ENCODE measurements around the gene DGKH. TPM values are rescaled to one million over a fixed set of nuclear protein-coding genes. Genes with fewer than 3 reads are reported as not detected.

The DGKH gene
- total RNA-seq, 4 donors from 2014 or later, result 15.0 to 20.8 (median 17.1) TPM

DNA sequence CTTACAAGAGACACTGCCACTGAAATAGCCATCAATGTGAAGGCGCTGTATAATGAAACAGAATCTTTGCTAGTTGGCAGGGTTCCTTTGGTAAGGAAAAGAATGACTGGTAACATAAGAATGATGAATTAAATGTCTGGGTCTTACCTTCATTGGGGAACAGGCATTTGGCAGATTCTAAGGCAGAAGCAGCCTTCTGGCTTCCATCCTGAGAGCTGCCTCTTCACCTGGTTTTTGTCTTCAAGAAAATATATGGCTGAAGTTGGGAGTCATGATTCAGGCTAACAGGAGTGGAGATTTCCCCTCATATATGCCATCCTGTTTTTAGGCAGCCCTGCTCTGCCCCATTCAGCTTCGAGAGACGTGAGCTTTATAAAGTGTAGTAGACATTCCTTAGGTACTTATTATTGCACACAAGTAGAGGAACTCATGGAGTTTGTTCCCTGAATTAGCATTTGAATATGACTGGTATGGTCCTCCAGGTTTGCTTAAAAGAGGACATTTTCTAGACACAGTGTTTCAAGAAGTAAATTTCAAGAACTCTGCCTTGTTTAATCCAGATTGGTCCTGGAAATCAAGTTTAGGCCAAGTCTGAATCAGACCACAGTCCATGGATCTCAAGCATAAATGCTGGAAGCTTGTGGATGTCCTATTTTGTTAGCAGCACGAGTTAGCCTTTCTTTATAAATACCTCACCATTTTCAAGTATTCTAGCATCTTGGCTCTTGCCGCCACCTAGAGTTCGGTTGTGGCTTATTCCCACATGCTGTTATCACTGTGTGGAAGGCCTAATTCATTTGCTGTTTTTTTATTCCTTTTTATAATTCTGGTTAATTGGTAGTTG is 167.4 kb downstream of the DGKH start:
- WGBS, result 68% methylated on average over 6 of the region's 6 CpGs
- no peaks in the 10 kb centered on the region for H3K9me3 ChIP-seq

DNA sequence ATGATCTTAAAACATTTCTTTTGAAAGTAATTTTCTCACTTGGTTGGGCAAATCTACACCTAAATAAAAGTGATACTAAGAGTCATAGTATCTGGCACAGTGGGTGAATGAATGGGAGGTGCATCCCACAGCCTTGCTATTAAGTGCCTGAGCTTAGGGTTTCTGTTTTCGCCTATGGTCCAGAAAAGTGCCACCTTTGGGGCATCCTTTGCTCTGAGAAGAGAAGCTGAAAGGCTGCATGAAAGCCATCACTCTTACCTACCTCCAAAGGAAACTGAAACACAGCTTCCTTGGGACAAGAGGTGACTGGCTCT is 167.9 kb downstream of the DGKH start:
- H3K4me1 ChIP-seq, result no peaks in the 10 kb centered on the region
- H3K27me3 ChIP-seq, result no peaks in the 10 kb centered on the region
- intact Hi-C loops (cut with DNase I), result no loop called here
- no peaks in the 10 kb centered on the region for H3K9me3 ChIP-seq
- H3K4me3 ChIP-seq, result no peak overlapping the region
- WGBS, result 93% methylated on average over 1 of the region's 1 CpG
- DNase-seq (ENCODE audit: extremely low spot score), result no peak
- no peak overlapping the region for H3K27ac ChIP-seq (replicated peaks in 1 of 4)
- TF ChIP-seq POLR2A (IDR thresholded peaks at IDR 0.05; ENCODE audit: low read depth) (no peak), POLR2AphosphoS5 (IDR thresholded peaks at IDR 0.05) (no peak), EP300 (IDR thresholded peaks at IDR 0.05) (no peak)
- TF ChIP-seq, protein P1, sequence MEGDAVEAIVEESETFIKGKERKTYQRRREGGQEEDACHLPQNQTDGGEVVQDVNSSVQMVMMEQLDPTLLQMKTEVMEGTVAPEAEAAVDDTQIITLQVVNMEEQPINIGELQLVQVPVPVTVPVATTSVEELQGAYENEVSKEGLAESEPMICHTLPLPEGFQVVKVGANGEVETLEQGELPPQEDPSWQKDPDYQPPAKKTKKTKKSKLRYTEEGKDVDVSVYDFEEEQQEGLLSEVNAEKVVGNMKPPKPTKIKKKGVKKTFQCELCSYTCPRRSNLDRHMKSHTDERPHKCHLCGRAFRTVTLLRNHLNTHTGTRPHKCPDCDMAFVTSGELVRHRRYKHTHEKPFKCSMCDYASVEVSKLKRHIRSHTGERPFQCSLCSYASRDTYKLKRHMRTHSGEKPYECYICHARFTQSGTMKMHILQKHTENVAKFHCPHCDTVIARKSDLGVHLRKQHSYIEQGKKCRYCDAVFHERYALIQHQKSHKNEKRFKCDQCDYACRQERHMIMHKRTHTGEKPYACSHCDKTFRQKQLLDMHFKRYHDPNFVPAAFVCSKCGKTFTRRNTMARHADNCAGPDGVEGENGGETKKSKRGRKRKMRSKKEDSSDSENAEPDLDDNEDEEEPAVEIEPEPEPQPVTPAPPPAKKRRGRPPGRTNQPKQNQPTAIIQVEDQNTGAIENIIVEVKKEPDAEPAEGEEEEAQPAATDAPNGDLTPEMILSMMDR (IDR thresholded peaks at IDR 0.05), result no peak
- peaks cover 13 to 72% (median 39%) of the 10 kb centered on the region in 4 donors for H3K36me3 ChIP-seq

More for the DNA sequence above, 167.4 kb downstream of the DGKH start:
- Histone ChIP-seq H3K4me3 (no peak overlapping the region), H3K27ac (replicated peaks in 1 of 4) (no peak overlapping the region), H3K36me3 (peaks cover 14 to 72% (median 39%) of the 10 kb centered on the region in 4 donors), H3K4me1 (no peaks in the 10 kb centered on the region), H3K27me3 (no peaks in the 10 kb centered on the region)
- intact Hi-C loops (cut with DNase I), result no loop called here
- TF ChIP-seq EP300 (IDR thresholded peaks at IDR 0.05) (no peak), POLR2AphosphoS5 (IDR thresholded peaks at IDR 0.05) (no peak), POLR2A (IDR thresholded peaks at IDR 0.05; ENCODE audit: low read depth) (no peak)
- TF ChIP-seq, protein P1 (IDR thresholded peaks at IDR 0.05), result peak in 1 of 3 experiments; percentile 8
- no peak for DNase-seq (ENCODE audit: extremely low spot score)

DNA sequence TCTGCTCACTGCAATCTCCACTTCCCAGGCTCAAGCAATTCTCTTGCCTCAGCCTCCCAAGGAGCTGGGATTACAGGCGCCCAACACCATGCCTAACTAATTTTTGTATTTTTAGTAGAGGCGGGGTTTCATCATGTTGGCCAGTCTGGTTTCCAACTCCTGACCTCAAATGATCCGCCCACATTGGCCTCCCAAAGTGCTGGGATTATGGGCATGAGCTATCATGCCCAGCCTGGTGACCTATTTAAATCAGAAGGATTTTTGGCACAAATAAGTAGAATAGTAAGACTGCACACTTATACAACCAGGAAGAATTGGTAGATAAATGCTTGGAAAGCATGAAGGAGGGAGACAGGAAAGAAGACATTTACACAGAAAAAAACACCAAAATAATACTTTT is 170.1 kb downstream of the DGKH start:
- intact Hi-C loops (cut with DNase I), result no loop called here
- Histone ChIP-seq H3K27ac (replicated peaks in 1 of 4) (no peak overlapping the region), H3K4me1 (no peaks in the 10 kb centered on the region), H3K36me3 (peaks cover 13 to 68% (median 38%) of the 10 kb centered on the region in 4 donors), H3K27me3 (no peaks in the 10 kb centered on the region), H3K4me3 (no peak overlapping the region), H3K9me3 (no peaks in the 10 kb centered on the region)
- DNase-seq (ENCODE audit: extremely low spot score), result no peak
- TF ChIP-seq EP300 (IDR thresholded peaks at IDR 0.05), result no peak
- no peak for TF ChIP-seq POLR2AphosphoS5 (IDR thresholded peaks at IDR 0.05)
- TF ChIP-seq, protein P1 (IDR thresholded peaks at IDR 0.05), result no peak
- no peak for TF ChIP-seq POLR2A (IDR thresholded peaks at IDR 0.05; ENCODE audit: low read depth)
- 98% methylated on average over 3 of the region's 3 CpGs for WGBS

DNA sequence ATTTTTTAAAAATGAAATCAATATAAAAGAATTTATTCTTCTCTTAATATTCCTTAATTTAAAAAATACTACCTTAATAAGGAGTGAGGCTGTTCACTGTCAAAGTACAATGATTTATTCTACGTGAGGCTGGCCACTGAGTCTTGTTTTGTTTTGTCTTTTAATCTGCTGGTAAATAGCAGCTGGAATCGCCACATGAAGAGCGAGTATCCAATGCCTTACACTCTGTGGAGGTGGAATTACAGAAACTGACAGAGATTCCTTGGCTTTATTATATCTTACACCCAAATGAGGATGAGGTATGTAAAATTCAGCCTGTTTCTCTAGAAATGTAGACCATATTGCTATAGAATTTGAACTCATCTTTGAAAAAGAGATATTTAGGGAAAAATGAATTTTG is 170.6 kb downstream of the DGKH start:
- Histone ChIP-seq H3K9me3 (no peaks in the 10 kb centered on the region), H3K4me3 (no peak overlapping the region), H3K27ac (replicated peaks in 1 of 4) (no peak overlapping the region), H3K27me3 (no peaks in the 10 kb centered on the region), H3K36me3 (peaks cover 13 to 72% (median 38%) of the 10 kb centered on the region in 4 donors), H3K4me1 (no peaks in the 10 kb centered on the region)
- no peak for DNase-seq (ENCODE audit: extremely low spot score)
- no peak for TF ChIP-seq EP300 (IDR thresholded peaks at IDR 0.05)
- no peak for TF ChIP-seq POLR2AphosphoS5 (IDR thresholded peaks at IDR 0.05)
- no peak for TF ChIP-seq POLR2A (IDR thresholded peaks at IDR 0.05; ENCODE audit: low read depth)
- TF ChIP-seq, protein P1 (IDR thresholded peaks at IDR 0.05), result no peak
- intact Hi-C loops (cut with DNase I), result no loop called here
- WGBS, result 99% methylated on average over 3 of the region's 3 CpGs

Data from esophagus muscularis mucosa (tissue), 4 donors.